ENCODE results near the gene TAF1C. TPM values are rescaled to one million over a fixed set of nuclear protein-coding genes. Genes with fewer than 3 reads are reported as not detected.

Gene TAF1C
- total and polyA plus RNA-seq, 10 of the 15 experiments (the other 5 are each of a cell fraction or from before 2014, with no cell fraction given) = 0.98 to 40.1 (median 15.4) TPM

GRCh38 chr16:84144859-84145639, 41.8 kb downstream of the TAF1C start, which contains the start of the genes DNAAF1 and HSDL1 (continued):
- TF ChIP-seq, protein P1, sequence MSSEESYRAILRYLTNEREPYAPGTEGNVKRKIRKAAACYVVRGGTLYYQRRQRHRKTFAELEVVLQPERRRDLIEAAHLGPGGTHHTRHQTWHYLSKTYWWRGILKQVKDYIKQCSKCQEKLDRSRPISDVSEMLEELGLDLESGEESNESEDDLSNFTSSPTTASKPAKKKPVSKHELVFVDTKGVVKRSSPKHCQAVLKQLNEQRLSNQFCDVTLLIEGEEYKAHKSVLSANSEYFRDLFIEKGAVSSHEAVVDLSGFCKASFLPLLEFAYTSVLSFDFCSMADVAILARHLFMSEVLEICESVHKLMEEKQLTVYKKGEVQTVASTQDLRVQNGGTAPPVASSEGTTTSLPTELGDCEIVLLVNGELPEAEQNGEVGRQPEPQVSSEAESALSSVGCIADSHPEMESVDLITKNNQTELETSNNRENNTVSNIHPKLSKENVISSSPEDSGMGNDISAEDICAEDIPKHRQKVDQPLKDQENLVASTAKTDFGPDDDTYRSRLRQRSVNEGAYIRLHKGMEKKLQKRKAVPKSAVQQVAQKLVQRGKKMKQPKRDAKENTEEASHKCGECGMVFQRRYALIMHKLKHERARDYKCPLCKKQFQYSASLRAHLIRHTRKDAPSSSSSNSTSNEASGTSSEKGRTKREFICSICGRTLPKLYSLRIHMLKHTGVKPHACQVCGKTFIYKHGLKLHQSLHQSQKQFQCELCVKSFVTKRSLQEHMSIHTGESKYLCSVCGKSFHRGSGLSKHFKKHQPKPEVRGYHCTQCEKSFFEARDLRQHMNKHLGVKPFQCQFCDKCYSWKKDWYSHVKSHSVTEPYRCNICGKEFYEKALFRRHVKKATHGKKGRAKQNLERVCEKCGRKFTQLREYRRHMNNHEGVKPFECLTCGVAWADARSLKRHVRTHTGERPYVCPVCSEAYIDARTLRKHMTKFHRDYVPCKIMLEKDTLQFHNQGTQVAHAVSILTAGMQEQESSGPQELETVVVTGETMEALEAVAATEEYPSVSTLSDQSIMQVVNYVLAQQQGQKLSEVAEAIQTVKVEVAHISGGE (CRISPR knock-in tag; IDR thresholded peaks at IDR 0.05) = no peak
- TF ChIP-seq, protein P2, sequence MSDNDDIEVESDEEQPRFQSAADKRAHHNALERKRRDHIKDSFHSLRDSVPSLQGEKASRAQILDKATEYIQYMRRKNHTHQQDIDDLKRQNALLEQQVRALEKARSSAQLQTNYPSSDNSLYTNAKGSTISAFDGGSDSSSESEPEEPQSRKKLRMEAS (IDR thresholded peaks at IDR 0.05; ENCODE audit: low read depth, low read length) = peak; percentile 87
- no peak for TF ChIP-seq BCL11A (IDR thresholded peaks at IDR 0.05; ENCODE audit: low read depth, low read length)

DNA sequence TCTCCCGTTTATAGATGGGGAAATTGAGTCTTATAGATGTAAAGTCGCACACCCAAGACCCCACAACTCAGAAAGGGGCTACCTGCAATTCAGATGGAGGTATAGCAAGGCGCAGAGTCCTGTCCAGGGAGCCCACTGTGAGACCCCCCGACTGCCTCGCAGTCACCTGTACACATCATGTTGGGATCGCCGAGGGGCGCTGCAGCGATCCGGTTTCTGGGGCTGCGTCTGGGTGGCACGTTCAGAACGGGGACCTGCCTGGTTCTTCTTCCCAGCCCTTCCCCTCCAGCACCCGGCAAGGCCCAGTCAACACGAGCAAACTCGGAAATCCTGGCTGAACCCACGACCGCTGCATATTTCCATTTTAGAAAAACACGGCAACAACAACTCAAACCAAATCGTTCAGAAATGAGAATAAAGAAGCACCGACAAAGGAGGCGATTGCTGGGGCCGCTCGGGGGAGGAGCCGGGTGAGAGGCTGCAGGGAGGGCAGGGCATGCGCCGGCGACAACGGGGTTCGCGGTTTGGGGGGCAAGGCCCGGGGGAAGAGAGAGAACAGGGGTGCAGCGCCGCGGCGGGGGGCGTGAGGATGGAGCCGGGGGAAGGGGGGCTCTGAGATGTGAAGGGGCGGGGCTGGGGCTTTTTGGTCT, 42.5 kb downstream of the TAF1C start:
- TF ChIP-seq, protein P3, sequence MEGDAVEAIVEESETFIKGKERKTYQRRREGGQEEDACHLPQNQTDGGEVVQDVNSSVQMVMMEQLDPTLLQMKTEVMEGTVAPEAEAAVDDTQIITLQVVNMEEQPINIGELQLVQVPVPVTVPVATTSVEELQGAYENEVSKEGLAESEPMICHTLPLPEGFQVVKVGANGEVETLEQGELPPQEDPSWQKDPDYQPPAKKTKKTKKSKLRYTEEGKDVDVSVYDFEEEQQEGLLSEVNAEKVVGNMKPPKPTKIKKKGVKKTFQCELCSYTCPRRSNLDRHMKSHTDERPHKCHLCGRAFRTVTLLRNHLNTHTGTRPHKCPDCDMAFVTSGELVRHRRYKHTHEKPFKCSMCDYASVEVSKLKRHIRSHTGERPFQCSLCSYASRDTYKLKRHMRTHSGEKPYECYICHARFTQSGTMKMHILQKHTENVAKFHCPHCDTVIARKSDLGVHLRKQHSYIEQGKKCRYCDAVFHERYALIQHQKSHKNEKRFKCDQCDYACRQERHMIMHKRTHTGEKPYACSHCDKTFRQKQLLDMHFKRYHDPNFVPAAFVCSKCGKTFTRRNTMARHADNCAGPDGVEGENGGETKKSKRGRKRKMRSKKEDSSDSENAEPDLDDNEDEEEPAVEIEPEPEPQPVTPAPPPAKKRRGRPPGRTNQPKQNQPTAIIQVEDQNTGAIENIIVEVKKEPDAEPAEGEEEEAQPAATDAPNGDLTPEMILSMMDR (IDR thresholded peaks at IDR 0.05 in 2 of 3, conservative IDR thresholded peaks at IDR 0.05 in 1 of 3; ENCODE audit: control insufficient read depth in 2 of 3, extremely low read depth in 1 of 3, insufficient read depth in 1 of 3, low read depth in 3 of 3, low read length in 3 of 3) = peak in 2 of 3 experiments; percentile 8 to 24; a peak in 1 of 6 replicates
- TF ChIP-seq NBN (IDR thresholded peaks at IDR 0.05) (no peak), BHLHE40 (IDR thresholded peaks at IDR 0.05; ENCODE audit: borderline replicate concordance in 1 of 2, low read depth in 2 of 2, low read length in 1 of 2) (peak in 1 of 2 experiments; percentile 60; a peak in 1 of 4 replicates), MLLT1 (IDR thresholded peaks at IDR 0.05) (no peak), STAT1 (conservative IDR thresholded peaks at IDR 0.05) (no peak)
- TSS peak; percentile 62 for BruUV-seq (replicated peaks)
- no peaks in the 10 kb centered on the region for H3K27me3 ChIP-seq (replicated peaks in 1 of 2; ENCODE audit: control insufficient read depth in 2 of 2, insufficient read depth in 2 of 2, low read length in 1 of 2)
- in situ Hi-C loops (cut with MboI) (loop anchor here (5.0 kb wide), 1 partner anchor 57 kb away; no protein-coding TSS in a partner anchor), intact Hi-C loops (cut with micrococcal nuclease; ENCODE audit: unreplicated experiment) (loop anchor here (2.0 kb wide), 1 partner anchor 28 kb away; the partner anchor contains the start of gene MBTPS1)
- ChIA-PET SMC1A (ENCODE audit: uncharacterized antibody, unreplicated experiment) (no interaction called here), RAD21 (ENCODE audit: unreplicated experiment) (interaction anchor here (0.7 kb wide), 1 partner anchor 11 kb away, joined by 3 read pairs; no protein-coding TSS in a partner anchor), CTCF (interaction anchor here (1.1 to 2.4 kb wide), 4 partner anchors 12 to 362 kb away, joined by 3 to 8 read pairs (median 4); partner anchors contain the start of genes MBTPS1 and TAF1C), POLR2A (interaction anchor here (0.9 kb wide), 1 partner anchor 28 kb away, joined by 5 read pairs; no protein-coding TSS in a partner anchor)
- H4K20me1 ChIP-seq (ENCODE audit: control insufficient read depth, insufficient read depth) = no peaks in the 10 kb centered on the region
- H2AFZ ChIP-seq (ENCODE audit: control insufficient read depth, low read depth, low read length) = peak overlapping the region; percentile 80
- H3K9ac ChIP-seq (ENCODE audit: control insufficient read depth, insufficient read depth, low read length) = peak overlapping the region; percentile 56
- no peak overlapping the region for H3K27ac ChIP-seq (ENCODE audit: control insufficient read depth, insufficient read depth)
- no peak for DNase-seq (ENCODE audit: low read depth, low spot score)
- no peaks in the 10 kb centered on the region for H3K36me3 ChIP-seq (ENCODE audit: control insufficient read depth in 2 of 2, insufficient read depth in 2 of 2, low read length in 1 of 2)
- no peaks in the 10 kb centered on the region for H3K9me3 ChIP-seq (replicated peaks; ENCODE audit: control insufficient read depth, insufficient read depth, low read length)
- peak; percentile 35 for FAIRE-seq
- WGBS (ENCODE audit: insufficient coverage, insufficient replicate concordance, low lambda C conversion rate, missing lambda C conversion rate) = under 1% methylated on average over 27 of the region's 39 CpGs
- H3K79me2 ChIP-seq (ENCODE audit: control insufficient read depth, insufficient read depth, low read length) = peaks cover 1% of the 10 kb centered on the region
- peak; percentile 67 for ATAC-seq
- H3K4me2 ChIP-seq (ENCODE audit: control insufficient read depth, insufficient read depth) = peak overlapping the region; percentile 91
- peaks cover 4% of the 10 kb centered on the region for H3K4me1 ChIP-seq (ENCODE audit: control insufficient read depth, insufficient read depth, low read length)
- H3K4me3 ChIP-seq = peak overlapping the region; percentile 91
